HEK293 (cell line): ENCODE measurements around the gene ZNF296.

Experiments
- CTCF ChIA-PET: fragments of 350-600 bp; formaldehyde crosslinking; extraction: SDS; loops from one replicate; lab custom pipeline; 2021; ENCODE audit warnings: antibody characterized with exemption; lab: Yijun Ruan, JAX
- POLR2A ChIA-PET: fragments of 300-600 bp; formaldehyde crosslinking; extraction: SDS; loops from one replicate; lab custom pipeline; 2020; ENCODE audit warnings: antibody characterized with exemption, inconsistent platforms; lab: Yijun Ruan, JAX
- H3K27ac ChIP-seq: fragments of 200-500 bp; sonication (Bioruptor generic); 2 replicates; pipeline ENCODE4 v1.5.1; 2014; ENCODE audit warnings: low read depth, low read length, control low read depth, inconsistent platforms; ENCODE audit errors: extremely low read depth
- H3K36me3 ChIP-seq, 2 experiments: fragments of 200-500 bp in 1 of 2; sonication (Bioruptor generic) in 1 of 2; 1 replicate in 1 of 2; 2 replicates in 1 of 2; pipeline ENCODE4 v1.5.1; 2014 to 2017; ENCODE audit warnings: inconsistent platforms in 2 of 2, low read length in 2 of 2; ENCODE audit not compliant: control insufficient read depth in 2 of 2, insufficient read depth in 1 of 2
- H3K4me1 ChIP-seq: fragments of 200-500 bp; sonication (Bioruptor generic); 2 replicates; pipeline ENCODE4 v1.5.1; 2014; ENCODE audit warnings: mild to moderate bottlenecking, low read length, inconsistent platforms; ENCODE audit not compliant: control insufficient read depth, insufficient read depth
- H3K4me3 ChIP-seq: 2 replicates; pipeline ENCODE4 v1.5.1; 2011; ENCODE audit warnings: low read depth, mild to moderate bottlenecking, control low read depth, low read length, moderate library complexity
- H3K9me3 ChIP-seq: fragments of 200-500 bp; sonication (Bioruptor generic); 2 replicates; pipeline ENCODE4 v1.5.1; 2014; ENCODE audit warnings: low read depth, low read length, inconsistent platforms; ENCODE audit not compliant: control insufficient read depth, insufficient read depth
- BCL11A ChIP-seq: fragments of 450-650 bp; formaldehyde crosslinking; IDR thresholded peaks from 2 replicates; pipeline ENCODE4 v1.5.1; 2016; ENCODE audit warnings: low read depth, missing biosample characterization, missing genetic modification characterization
- FEZF1 ChIP-seq: fragments of 450-650 bp; formaldehyde crosslinking; IDR thresholded peaks from 2 replicates; pipeline ENCODE4 v1.5.1; 2016; ENCODE audit warnings: missing biosample characterization, missing genetic modification characterization
- HOXA7 ChIP-seq: sonication (generic); formaldehyde crosslinking; IDR thresholded peaks from 2 replicates; pipeline ENCODE4 v1.8.1; 2022; ENCODE audit warnings: missing genetic modification reagents, borderline replicate concordance
- IKZF3 ChIP-seq: fragments of 450-650 bp; IDR thresholded peaks from 2 replicates; pipeline ENCODE4 v1.5.0; 2018; ENCODE audit warnings: missing biosample characterization, mild to moderate bottlenecking, missing genetic modification characterization, moderate library complexity
- MYNN ChIP-seq: fragments of 450-650 bp; formaldehyde crosslinking; IDR thresholded peaks from 2 replicates; pipeline ENCODE4 v1.5.1; 2016; ENCODE audit warnings: missing biosample characterization, missing genetic modification characterization, borderline replicate concordance
- REPIN1 ChIP-seq: fragments of 450-650 bp; formaldehyde crosslinking; IDR thresholded peaks from 2 replicates; pipeline ENCODE4 v1.5.1; 2017; ENCODE audit warnings: missing biosample characterization, missing genetic modification characterization, low read depth
- TSHZ1 ChIP-seq: fragments of 450-650 bp; formaldehyde crosslinking; IDR thresholded peaks from 2 replicates; pipeline ENCODE4 v1.5.1; 2016; ENCODE audit warnings: missing biosample characterization, missing genetic modification characterization, borderline replicate concordance
- ZBTB48 ChIP-seq: fragments of 450-650 bp; formaldehyde crosslinking; IDR thresholded peaks from 2 replicates; pipeline ENCODE4 v1.5.1; 2016; ENCODE audit warnings: missing biosample characterization, missing genetic modification characterization
- ZNF223 ChIP-seq: fragments of 450-650 bp; formaldehyde crosslinking; IDR thresholded peaks from 2 replicates; pipeline ENCODE4 v1.5.1; 2016; ENCODE audit warnings: missing biosample characterization, missing genetic modification characterization
- ZNF341 ChIP-seq: fragments of 450-650 bp; formaldehyde crosslinking; IDR thresholded peaks from 2 replicates; pipeline ENCODE4; 2016; ENCODE audit warnings: low read depth, missing biosample characterization, missing genetic modification characterization
- ZNF350 ChIP-seq: fragments of 450-650 bp; formaldehyde crosslinking; IDR thresholded peaks from 2 replicates; pipeline ENCODE4 v1.5.0; 2017; ENCODE audit warnings: missing biosample characterization, mild to moderate bottlenecking, missing genetic modification characterization
- ZNF404 ChIP-seq: fragments of 450-650 bp; formaldehyde crosslinking; IDR thresholded peaks from 2 replicates; pipeline ENCODE4 v1.5.1; 2017; ENCODE audit warnings: missing biosample characterization, missing genetic modification characterization
- ZNF433 ChIP-seq: fragments of 450-650 bp; formaldehyde crosslinking; IDR thresholded peaks from 2 replicates; pipeline ENCODE4 v1.5.1; 2016; ENCODE audit warnings: missing biosample characterization, missing genetic modification characterization, low read depth
- ZNF529 ChIP-seq: fragments of 450-650 bp; formaldehyde crosslinking; IDR thresholded peaks from 2 replicates; pipeline ENCODE4 v1.5.1; 2017; ENCODE audit warnings: missing genetic modification characterization, missing biosample characterization; ENCODE audit not compliant: insufficient replicate concordance
- ZNF626 ChIP-seq: fragments of 450-650 bp; sonication (Bioruptor Pico); formaldehyde crosslinking; IDR thresholded peaks from 2 replicates; pipeline ENCODE4 v1.5.1; 2018; ENCODE audit warnings: missing biosample characterization, missing genetic modification characterization, inconsistent platforms
- ZNF843 ChIP-seq: fragments of 450-650 bp; formaldehyde crosslinking; IDR thresholded peaks from 2 replicates; pipeline ENCODE4 v1.5.1; 2016; ENCODE audit warnings: missing biosample characterization, missing genetic modification characterization
- ZXDB ChIP-seq: fragments of 450-650 bp; formaldehyde crosslinking; IDR thresholded peaks from 2 replicates; pipeline ENCODE4 v1.5.1; 2016; ENCODE audit warnings: missing biosample characterization, missing genetic modification characterization
- TF ChIP-seq, protein P1 (sequence below): fragments of 450-650 bp; formaldehyde crosslinking; IDR thresholded peaks from 2 replicates; pipeline ENCODE4 v1.5.1; 2016; ENCODE audit warnings: missing biosample characterization, missing genetic modification characterization
- TF ChIP-seq, protein P2 (sequence below): fragments of 450-650 bp; formaldehyde crosslinking; IDR thresholded peaks from 2 replicates; pipeline ENCODE4 v1.5.0; 2017; ENCODE audit warnings: missing biosample characterization, missing genetic modification characterization, borderline replicate concordance

Gene ZNF296

GRCh38 chr19:45071969-45072790 is 4.1 kb downstream of the ZNF296 start:
- Histone ChIP-seq H3K27ac (0 out of 2 replicates have a peak overlapping the region, but pooled peaks have one; percentile 24), H3K4me3 (no peak overlapping the region), H3K36me3 (peaks cover 17 to 54% of the 10 kb centered on the region in 2 experiments; a peak in 2 of 3 replicates), H3K9me3 (no peaks in the 10 kb centered on the region), H3K4me1 (peaks cover 12% of the 10 kb centered on the region)
- ChIA-PET POLR2A (interaction anchor here (0.6 to 1.6 kb wide), 5 partner anchors 13 to 66 kb away, joined by 4 to 8 read pairs (median 4); partner anchors contain the start of gene CLASRP), CTCF (interaction anchor here (0.7 to 3.4 kb wide), 2 partner anchors 13 to 169 kb away, joined by 3 to 16 read pairs; no protein-coding TSS in a partner anchor)
- TF ChIP-seq ZXDB (no peak), FEZF1 (tag by site-specific recombination) (no peak), ZNF626 (no peak), IKZF3 (no peak), ZNF433 (tag by site-specific recombination) (no peak), REPIN1 (no peak), ZBTB48 (tag by site-specific recombination) (no peak), ZNF223 (tag by site-specific recombination) (no peak)
- TF ChIP-seq, protein P1, sequence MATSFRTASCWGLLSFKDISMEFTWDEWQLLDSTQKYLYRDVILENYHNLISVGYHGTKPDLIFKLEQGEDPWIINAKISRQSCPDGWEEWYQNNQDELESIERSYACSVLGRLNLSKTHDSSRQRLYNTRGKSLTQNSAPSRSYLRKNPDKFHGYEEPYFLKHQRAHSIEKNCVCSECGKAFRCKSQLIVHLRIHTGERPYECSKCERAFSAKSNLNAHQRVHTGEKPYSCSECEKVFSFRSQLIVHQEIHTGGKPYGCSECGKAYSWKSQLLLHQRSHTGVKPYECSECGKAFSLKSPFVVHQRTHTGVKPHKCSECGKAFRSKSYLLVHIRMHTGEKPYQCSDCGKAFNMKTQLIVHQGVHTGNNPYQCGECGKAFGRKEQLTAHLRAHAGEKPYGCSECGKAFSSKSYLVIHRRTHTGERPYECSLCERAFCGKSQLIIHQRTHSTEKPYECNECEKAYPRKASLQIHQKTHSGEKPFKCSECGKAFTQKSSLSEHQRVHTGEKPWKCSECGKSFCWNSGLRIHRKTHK (tag by site-specific recombination): no peak

- TF ChIP-seq, protein P2, sequence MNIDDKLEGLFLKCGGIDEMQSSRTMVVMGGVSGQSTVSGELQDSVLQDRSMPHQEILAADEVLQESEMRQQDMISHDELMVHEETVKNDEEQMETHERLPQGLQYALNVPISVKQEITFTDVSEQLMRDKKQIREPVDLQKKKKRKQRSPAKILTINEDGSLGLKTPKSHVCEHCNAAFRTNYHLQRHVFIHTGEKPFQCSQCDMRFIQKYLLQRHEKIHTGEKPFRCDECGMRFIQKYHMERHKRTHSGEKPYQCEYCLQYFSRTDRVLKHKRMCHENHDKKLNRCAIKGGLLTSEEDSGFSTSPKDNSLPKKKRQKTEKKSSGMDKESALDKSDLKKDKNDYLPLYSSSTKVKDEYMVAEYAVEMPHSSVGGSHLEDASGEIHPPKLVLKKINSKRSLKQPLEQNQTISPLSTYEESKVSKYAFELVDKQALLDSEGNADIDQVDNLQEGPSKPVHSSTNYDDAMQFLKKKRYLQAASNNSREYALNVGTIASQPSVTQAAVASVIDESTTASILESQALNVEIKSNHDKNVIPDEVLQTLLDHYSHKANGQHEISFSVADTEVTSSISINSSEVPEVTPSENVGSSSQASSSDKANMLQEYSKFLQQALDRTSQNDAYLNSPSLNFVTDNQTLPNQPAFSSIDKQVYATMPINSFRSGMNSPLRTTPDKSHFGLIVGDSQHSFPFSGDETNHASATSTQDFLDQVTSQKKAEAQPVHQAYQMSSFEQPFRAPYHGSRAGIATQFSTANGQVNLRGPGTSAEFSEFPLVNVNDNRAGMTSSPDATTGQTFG: no peak
- TF ChIP-seq HOXA7 (CRISPR knock-in tag): no peak
- no peak for TF ChIP-seq ZNF341 (tag by site-specific recombination)
- no peak for TF ChIP-seq TSHZ1 (tag by site-specific recombination)
- TF ChIP-seq ZNF404 (tag by site-specific recombination): no peak
- TF ChIP-seq ZNF529 (tag by site-specific recombination): no peak
- TF ChIP-seq MYNN: no peak
- TF ChIP-seq ZNF350 (tag by site-specific recombination): no peak
- no peak for TF ChIP-seq ZNF843
- TF ChIP-seq BCL11A: no peak
- H3K9me3 ChIP-seq: no peaks in the 10 kb centered on the region
- peaks cover 18 to 60% of the 10 kb centered on the region in 2 experiments; a peak in 2 of 3 replicates for H3K36me3 ChIP-seq
- CTCF ChIA-PET: no interaction called here
- no peak overlapping the region for H3K4me3 ChIP-seq
- POLR2A ChIA-PET: interaction anchor here (0.6 to 1.6 kb wide), 5 partner anchors 20 to 65 kb away, joined by 3 to 8 read pairs (median 4); partner anchors contain the start of gene CLASRP
- 0 out of 2 replicates have a peak overlapping the region, but pooled peaks have one; percentile 24 for H3K27ac ChIP-seq
- H3K4me1 ChIP-seq: peaks cover 5% of the 10 kb centered on the region; the same call in 1 of the 2 replicates
Measured at GRCh38 chr19:45071545-45071938, 4.7 kb downstream of the ZNF296 start.
